SK-MEL-5 (cell line): Measurements from ENCODE around the gene CC2D2A. TPM values are rescaled to one million over a fixed set of nuclear protein-coding genes. Genes with fewer than 3 reads are reported as not detected.

Experiments used
- DNase-seq: peaks from one replicate; pipeline ENCODE4 v3.0.0-alpha.2; 2016; ENCODE audit warnings: low read depth, low spot score
- in situ Hi-C: cut with HindIII; loops from 2 replicates; pipeline ENCODE4 v1.10.0; 2016; ENCODE audit warnings: low sequenced_read_pairs, high pct_unique_total_duplicates, low pct_unique_long_range_greater_than_20kb
- total RNA-seq: library from RNA; depleted of rRNA; stranded (reverse); fragments of >200 nt; shearing (Covaris generic); gene quantifications from 2 replicates; pipeline ENCODE4 v1.2.3, GENCODE V29; 2014

The CC2D2A gene
- total RNA-seq, 1 experiment from 2014 or later: 33.2 TPM

- in situ Hi-C loops: no loop called here
- no peak for DNase-seq
Measured at GRCh38 chr4:15455290-15455689, 14.4 kb upstream of the CC2D2A start.

DNA sequence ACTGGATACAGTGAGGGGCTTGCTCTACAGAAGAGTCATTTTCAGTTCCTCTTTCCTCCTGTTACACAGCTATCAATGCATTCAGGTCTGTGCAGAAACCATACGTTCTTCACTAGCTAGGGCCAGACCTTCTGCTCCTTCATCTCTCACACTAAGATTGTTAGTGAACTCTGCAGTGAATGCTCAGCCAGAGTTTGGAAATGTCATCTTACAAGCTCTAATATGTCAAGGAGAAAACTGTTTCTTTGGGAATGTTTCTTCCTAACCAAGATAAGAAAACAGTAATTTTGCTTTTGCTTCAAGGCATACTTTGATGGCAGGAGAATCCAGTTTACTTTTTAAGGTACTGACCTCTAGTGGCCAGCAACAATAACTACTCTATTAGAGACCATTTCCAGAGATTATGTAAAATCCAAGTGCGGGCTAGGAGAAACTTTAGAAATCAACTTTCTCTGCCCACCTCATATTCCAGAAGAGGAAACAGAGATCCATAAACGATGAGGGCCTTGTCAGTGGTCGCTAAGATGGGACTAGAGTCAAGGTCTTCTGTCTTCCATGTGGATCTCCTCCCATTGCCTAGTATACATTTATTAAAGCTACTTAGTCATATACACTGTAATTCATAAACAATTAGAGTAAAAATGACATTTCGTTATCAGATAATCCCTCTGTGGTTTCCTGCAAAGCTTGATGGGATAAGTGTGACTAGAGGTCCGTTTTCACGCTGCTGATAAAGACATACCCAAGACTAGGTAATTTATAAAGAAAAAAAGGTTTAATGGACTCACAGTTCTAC lies 12.1 kb upstream of the CC2D2A start:
- in situ Hi-C loops: no loop called here
- DNase-seq: peak; percentile 58

GRCh38 chr4:15458616-15459015 lies 11.1 kb upstream of the CC2D2A start:
- DNase-seq: no peak

GRCh38 chr4:15459706-15460105 lies 10.0 kb upstream of the CC2D2A start:
- DNase-seq: no peak
- in situ Hi-C loops: no loop called here

More at GRCh38 chr4:15458616-15459015, 11.1 kb upstream of the CC2D2A start:
- in situ Hi-C loops: no loop called here

GRCh38 chr4:15466596-15466995 lies 3.1 kb upstream of the CC2D2A start:
- in situ Hi-C loops: no loop called here

DNA sequence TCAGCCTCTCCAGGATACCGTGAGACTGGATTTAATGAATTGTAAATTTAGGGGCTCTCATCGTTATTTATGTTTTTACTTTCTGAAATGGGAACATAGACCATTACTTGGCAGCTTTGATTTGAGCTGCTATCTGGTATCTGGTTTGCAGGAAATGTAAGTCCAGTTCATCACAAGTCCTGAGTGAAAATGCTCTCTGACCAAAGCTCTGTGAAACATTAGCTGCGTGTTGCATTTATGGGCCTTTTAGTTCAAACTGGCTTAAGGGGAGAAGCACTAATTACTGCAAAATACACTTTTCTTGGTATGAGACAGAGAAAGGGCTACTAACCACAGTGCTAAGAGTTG lies 420 bp downstream of the CC2D2A start:
- DNase-seq: no peak
- in situ Hi-C loops: no loop called here

More at GRCh38 chr4:15466596-15466995, 3.1 kb upstream of the CC2D2A start:
- no peak for DNase-seq

DNA sequence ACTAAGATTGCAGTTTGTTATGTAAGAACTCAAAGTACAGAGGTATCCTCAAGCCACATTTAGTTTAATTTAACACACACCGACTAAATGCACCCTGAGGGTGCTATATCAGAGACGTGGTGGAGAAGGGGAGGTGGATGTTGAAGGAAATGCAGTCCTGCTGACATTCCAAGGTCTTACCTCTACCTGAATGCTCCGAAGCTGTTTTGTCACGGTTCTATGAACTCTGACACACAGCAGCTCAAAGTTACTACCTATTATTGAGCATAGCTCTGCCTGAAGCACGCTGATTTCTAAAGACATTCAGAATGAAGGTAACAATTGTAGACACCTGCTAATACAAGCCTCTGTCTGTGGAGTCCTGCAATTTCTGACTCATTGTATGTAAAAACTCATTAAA lies 6.7 kb downstream of the CC2D2A start:
- in situ Hi-C loops: no loop called here
- DNase-seq: no peak

- DNase-seq: no peak
- in situ Hi-C loops: no loop called here
Measured at GRCh38 chr4:15478724-15479088, 9.0 kb downstream of the CC2D2A start.

GRCh38 chr4:15479089-15479912 lies 9.6 kb downstream of the CC2D2A start:
- in situ Hi-C loops: no loop called here
- peak; percentile 92 for DNase-seq

DNA sequence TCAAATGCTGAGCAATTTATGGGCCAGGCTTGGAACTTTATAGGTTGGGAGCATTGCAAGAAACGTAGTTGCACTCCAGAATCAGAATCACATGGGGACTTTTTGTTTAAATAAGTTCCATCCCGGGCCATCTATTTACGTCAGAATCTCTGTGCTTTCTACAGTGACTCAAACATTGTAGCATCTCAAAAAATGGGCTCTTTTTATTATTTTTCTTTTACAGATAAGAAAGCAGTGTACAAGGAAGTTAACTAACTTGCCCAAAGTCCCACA lies 10.2 kb downstream of the CC2D2A start:
- in situ Hi-C loops: no loop called here

DNA sequence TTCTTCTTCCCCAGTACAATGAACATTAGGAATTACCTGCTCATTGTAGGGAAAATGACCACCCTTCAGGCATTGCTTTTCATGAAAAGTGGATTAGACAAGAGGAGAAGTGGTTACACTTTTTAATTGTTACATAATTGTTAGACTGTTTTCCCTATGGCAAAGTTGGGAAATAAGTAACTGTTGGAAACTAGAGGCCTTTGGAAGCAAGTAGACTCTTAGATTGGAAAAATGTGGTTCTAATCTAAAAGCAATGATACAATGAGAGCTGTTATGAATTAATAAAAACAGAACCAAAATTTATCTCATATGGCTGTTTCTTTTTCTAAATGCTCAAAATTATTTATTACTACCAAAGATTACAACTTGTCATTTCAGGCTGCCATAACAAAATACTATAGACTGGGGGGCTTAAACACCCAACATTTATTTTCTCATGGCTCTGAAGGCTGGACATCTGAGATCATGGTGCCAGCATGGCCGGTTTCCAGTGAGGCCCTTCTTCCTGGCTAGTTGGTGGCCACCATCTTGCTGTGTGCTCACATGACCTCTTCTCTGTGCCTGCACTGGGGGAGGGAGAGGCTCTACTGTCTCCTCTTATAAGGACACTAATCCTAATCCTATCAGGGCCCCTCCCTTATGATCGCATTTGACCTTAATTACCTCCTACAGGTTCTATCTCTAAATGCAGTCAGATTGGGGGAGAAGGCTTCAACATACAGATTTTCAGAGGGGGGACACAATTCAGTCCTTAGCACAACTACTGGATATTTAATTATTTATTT lies 12.5 kb downstream of the CC2D2A start:
- no peak for DNase-seq
- in situ Hi-C loops: no loop called here

More for the DNA sequence above, 10.2 kb downstream of the CC2D2A start:
- DNase-seq: peak; percentile 24

DNA sequence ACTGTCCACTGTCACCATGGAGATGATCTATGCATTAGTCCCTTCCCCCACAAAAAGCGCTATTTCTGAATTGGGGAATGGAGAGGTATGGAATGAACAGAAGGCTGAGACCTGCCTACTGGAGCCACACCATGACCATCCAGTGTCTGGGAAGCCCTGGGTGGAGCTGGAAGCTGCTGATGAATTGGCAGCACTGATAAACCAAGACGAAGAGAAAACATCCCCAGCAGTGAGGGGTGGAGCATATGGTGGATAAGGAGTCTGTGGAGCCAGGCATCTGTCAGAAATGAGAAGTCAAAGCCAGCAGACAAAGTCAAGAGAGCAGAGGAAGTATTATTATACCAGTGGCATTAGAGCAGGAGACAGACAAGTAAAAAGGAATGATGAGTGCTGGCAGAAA lies 13.2 kb downstream of the CC2D2A start:
- no peak for DNase-seq
- in situ Hi-C loops: no loop called here

DNA sequence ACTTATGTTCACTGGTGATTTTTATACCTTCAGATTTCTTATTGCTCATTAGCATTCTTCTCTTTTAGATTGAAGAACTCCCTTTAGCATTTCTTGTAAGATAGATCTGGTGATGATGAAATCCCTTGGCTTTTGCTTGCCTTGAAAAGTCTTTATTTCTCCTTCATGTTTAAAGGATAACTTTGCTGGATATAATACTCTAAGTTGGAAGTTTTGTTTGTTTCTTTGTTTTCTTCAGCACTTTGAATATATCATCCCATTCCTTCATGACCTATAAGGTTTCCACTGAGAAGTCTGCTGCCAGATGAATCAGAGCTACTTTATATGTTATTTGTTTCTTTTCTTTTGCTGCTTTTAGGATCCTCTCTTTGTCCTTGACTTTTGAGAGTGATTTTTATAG lies 18.5 kb downstream of the CC2D2A start:
- in situ Hi-C loops: no loop called here
- DNase-seq: no peak

- in situ Hi-C loops: no loop called here
- DNase-seq: no peak
Measured at GRCh38 chr4:15488658-15489470, 19.2 kb downstream of the CC2D2A start.

DNA sequence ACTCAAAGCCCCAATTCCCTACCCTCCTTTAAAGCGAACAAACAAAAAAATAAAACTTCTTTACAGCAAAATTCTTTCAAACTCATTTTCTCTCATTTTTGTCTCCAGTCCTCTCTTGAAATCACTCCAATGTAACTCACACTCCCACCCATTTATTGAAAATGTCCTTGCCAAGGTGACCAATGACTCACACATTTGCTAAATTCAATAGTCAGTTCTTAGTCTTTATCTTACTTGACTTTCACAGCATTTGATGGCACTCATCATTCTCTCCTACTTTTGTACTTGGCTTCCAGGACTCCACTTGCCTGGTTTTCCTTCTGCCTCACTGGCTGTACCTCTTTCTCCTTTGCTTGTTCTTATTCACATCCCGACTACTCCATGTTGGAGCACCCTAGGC lies 19.9 kb downstream of the CC2D2A start:
- in situ Hi-C loops: no loop called here
- DNase-seq: no peak

- no peak for DNase-seq
- in situ Hi-C loops: no loop called here
Measured at GRCh38 chr4:15493411-15493810, 23.7 kb downstream of the CC2D2A start.

DNA sequence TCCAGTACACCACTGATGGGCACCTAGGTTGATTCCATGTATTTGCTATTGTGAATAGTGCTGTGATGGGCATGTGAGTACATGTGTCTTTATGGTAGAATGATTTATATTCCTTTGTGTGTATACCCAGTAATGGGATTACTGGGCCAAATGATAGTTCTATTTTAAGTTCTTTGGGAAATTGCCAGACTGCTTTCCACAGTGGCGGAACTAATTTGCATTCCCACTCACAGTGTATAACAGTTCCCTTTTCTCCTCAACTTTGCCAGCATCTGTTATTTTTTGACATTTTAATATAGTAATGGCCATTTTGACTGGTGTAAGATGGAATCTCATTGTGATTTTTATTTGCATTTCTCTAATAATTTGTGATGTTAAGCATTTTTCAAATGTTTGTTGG lies 25.9 kb downstream of the CC2D2A start:
- DNase-seq: no peak
- in situ Hi-C loops: no loop called here

GRCh38 chr4:15498356-15498755 lies 28.7 kb downstream of the CC2D2A start:
- DNase-seq: no peak
- in situ Hi-C loops: no loop called here
